ENCODE measurements around the gene FOXN4. TPM values are rescaled to one million over a fixed set of nuclear protein-coding genes. Genes with fewer than 3 reads are reported as not detected.

FOXN4 gene
- total RNA-seq, 4 donors from 2014 or later = not detected

GRCh38 chr12:109259545-109259895, 49.6 kb downstream of the FOXN4 start:
- WGBS = 80% methylated on average over 1 of the region's 1 CpG
- H3K36me3 ChIP-seq = peaks cover 78 to 100% (median 96%) of the 10 kb centered on the region in 4 donors
- H3K9me3 ChIP-seq = peaks cover 0 to 8% (median 0%) of the 10 kb centered on the region in 4 donors
- intact Hi-C loops (cut with DNase I) = no loop called here
- no peaks in the 10 kb centered on the region for H3K27me3 ChIP-seq
- H3K4me3 ChIP-seq = no peak overlapping the region
- TF ChIP-seq, protein P1, sequence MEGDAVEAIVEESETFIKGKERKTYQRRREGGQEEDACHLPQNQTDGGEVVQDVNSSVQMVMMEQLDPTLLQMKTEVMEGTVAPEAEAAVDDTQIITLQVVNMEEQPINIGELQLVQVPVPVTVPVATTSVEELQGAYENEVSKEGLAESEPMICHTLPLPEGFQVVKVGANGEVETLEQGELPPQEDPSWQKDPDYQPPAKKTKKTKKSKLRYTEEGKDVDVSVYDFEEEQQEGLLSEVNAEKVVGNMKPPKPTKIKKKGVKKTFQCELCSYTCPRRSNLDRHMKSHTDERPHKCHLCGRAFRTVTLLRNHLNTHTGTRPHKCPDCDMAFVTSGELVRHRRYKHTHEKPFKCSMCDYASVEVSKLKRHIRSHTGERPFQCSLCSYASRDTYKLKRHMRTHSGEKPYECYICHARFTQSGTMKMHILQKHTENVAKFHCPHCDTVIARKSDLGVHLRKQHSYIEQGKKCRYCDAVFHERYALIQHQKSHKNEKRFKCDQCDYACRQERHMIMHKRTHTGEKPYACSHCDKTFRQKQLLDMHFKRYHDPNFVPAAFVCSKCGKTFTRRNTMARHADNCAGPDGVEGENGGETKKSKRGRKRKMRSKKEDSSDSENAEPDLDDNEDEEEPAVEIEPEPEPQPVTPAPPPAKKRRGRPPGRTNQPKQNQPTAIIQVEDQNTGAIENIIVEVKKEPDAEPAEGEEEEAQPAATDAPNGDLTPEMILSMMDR (IDR thresholded peaks at IDR 0.05) = no peak
- TF ChIP-seq POLR2AphosphoS5 (IDR thresholded peaks at IDR 0.05) (no peak), POLR2A (IDR thresholded peaks at IDR 0.05; ENCODE audit: low read depth) (no peak), EP300 (IDR thresholded peaks at IDR 0.05) (no peak)
- peaks cover 0 to 7% (median 4%) of the 10 kb centered on the region in 4 donors for H3K4me1 ChIP-seq
- no peak for DNase-seq (ENCODE audit: extremely low spot score)
- no peak overlapping the region for H3K27ac ChIP-seq (replicated peaks in 1 of 4)

GRCh38 chr12:109258607-109259544, 50.2 kb downstream of the FOXN4 start:
- no peak for DNase-seq (ENCODE audit: extremely low spot score)
- peaks cover 75 to 100% (median 96%) of the 10 kb centered on the region in 4 donors for H3K36me3 ChIP-seq
- intact Hi-C loops (cut with DNase I) = no loop called here
- peaks cover 0 to 12% (median 2%) of the 10 kb centered on the region in 4 donors for H3K9me3 ChIP-seq
- H3K4me1 ChIP-seq = peaks cover 0 to under 1% (median 0%) of the 10 kb centered on the region in 4 donors
- TF ChIP-seq, protein P1 (IDR thresholded peaks at IDR 0.05) = no peak
- TF ChIP-seq EP300 (IDR thresholded peaks at IDR 0.05) (no peak), POLR2A (IDR thresholded peaks at IDR 0.05; ENCODE audit: low read depth) (no peak), POLR2AphosphoS5 (IDR thresholded peaks at IDR 0.05) (no peak)
- no peak overlapping the region for H3K4me3 ChIP-seq
- H3K27me3 ChIP-seq = no peaks in the 10 kb centered on the region
- WGBS = 80% methylated on average over 6 of the region's 16 CpGs
- no peak overlapping the region for H3K27ac ChIP-seq (replicated peaks in 1 of 4)

GRCh38 chr12:109258201-109258600, 50.9 kb downstream of the FOXN4 start:
- no peak for DNase-seq (ENCODE audit: extremely low spot score)
- H3K36me3 ChIP-seq = peaks cover 77 to 100% (median 96%) of the 10 kb centered on the region in 4 donors

GRCh38 chr12:109256011-109256410, 53.1 kb downstream of the FOXN4 start:
- Histone ChIP-seq H3K9me3 (peaks cover 0 to 8% (median 4%) of the 10 kb centered on the region in 4 donors), H3K4me3 (no peak overlapping the region), H3K36me3 (peaks cover 72 to 100% (median 99%) of the 10 kb centered on the region in 4 donors), H3K27ac (replicated peaks in 1 of 4) (no peak overlapping the region), H3K4me1 (no peaks in the 10 kb centered on the region), H3K27me3 (no peaks in the 10 kb centered on the region)
- intact Hi-C loops (cut with DNase I) = no loop called here
- 91% methylated on average over 8 of the region's 8 CpGs for WGBS
- no peak for TF ChIP-seq POLR2A (IDR thresholded peaks at IDR 0.05; ENCODE audit: low read depth)
- TF ChIP-seq EP300 (IDR thresholded peaks at IDR 0.05) = no peak
- no peak for TF ChIP-seq POLR2AphosphoS5 (IDR thresholded peaks at IDR 0.05)
- TF ChIP-seq, protein P1 (IDR thresholded peaks at IDR 0.05) = no peak
- no peak for DNase-seq (ENCODE audit: extremely low spot score)

More at GRCh38 chr12:109258201-109258600, 50.9 kb downstream of the FOXN4 start:
- H3K4me1 ChIP-seq = no peaks in the 10 kb centered on the region
- peaks cover 0 to 9% (median 4%) of the 10 kb centered on the region in 4 donors for H3K9me3 ChIP-seq
- TF ChIP-seq EP300 (IDR thresholded peaks at IDR 0.05) = no peak
- TF ChIP-seq POLR2AphosphoS5 (IDR thresholded peaks at IDR 0.05) = no peak
- TF ChIP-seq, protein P1 (IDR thresholded peaks at IDR 0.05) = no peak
- no peak for TF ChIP-seq POLR2A (IDR thresholded peaks at IDR 0.05; ENCODE audit: low read depth)
- no peak overlapping the region for H3K4me3 ChIP-seq
- H3K27me3 ChIP-seq = no peaks in the 10 kb centered on the region
- 88% methylated on average over 1 of the region's 6 CpGs for WGBS
- H3K27ac ChIP-seq (replicated peaks in 1 of 4) = no peak overlapping the region
- intact Hi-C loops (cut with DNase I) = no loop called here

Measured in esophagus muscularis mucosa (tissue), 4 donors.